Renal cortical epithelial cell (primary cell): ENCODE results near the gene LGI1. TPM values are rescaled to one million over a fixed set of nuclear protein-coding genes. Genes with fewer than 3 reads are reported as not detected.

ENCODE experiments used
- DNase-seq: peaks from one replicate; pipeline ENCODE4 v3.0.0-alpha.2; 2011; ENCODE audit warnings: low read depth
- total RNA-seq: library from RNA; depleted of rRNA; stranded (reverse); fragments of >200 nt; gene quantifications from 2 replicates; pipeline ENCODE4 v1.2.3, GENCODE V29; 2014

LGI1 gene
- total RNA-seq: not detected in 2 replicates

DNA sequence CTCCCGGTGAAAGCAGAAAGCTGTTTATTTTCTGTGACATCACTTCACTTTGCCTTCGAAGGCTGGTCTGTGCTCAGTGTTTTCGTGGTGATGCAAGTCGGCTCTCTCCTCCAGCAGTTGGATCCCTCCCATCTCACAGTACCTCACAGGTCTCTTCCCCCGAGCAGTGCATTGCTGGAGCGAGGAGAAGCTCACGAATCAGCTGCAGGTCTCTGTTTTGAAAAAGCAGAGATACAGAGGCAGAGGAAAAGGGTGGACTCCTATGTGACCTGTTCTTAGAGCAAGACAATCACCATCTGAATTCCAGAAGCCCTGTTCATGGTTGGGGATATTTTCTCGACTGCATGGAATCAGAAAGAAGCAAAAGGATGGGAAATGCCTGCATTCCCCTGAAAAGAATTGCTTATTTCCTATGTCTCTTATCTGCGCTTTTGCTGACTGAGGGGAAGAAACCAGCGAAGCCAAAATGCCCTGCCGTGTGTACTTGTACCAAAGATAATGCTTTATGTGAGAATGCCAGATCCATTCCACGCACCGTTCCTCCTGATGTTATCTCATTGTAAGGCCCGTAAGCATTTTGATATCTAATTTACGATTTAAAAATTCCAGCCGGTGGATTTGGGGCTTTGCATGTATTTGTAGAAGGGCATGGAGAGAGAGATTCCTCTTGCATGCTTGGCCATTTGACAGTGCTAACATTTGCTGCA is at the start of gene LGI1:
LGI1 (plus strand) TSS at position 136 of the 707 bp plus-strand sequence; CDS start at position 345, 209 bp downstream.
- DNase-seq: no peak

DNA sequence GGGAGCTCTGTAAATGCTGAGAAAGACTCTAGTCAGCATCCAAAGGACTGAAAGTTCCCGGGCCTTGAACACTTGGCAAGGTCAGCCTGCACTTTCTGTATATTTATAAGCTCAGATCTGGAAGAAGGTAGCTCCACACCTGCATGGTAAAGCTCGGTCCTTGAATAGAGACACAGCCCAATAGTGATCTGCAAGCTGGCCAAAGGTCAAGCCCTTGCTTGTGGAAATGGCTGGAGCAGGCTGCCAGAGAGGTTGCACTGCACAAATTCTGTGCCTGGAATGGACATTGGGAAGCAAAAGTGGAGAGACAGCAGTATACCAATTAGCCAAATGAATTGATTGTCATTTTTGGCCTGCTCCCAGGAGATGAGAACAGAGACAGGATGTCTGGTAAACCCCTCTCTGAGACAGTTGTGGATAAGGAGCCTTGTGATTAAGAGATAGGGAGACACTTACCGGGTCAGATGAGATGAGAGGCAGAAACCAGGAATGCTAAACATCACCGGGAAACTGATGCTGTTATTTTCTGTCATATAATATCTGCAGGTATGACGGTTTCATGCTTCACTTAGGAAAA is 47.3 kb upstream of the LGI1 start:
- no peak for DNase-seq

DNA sequence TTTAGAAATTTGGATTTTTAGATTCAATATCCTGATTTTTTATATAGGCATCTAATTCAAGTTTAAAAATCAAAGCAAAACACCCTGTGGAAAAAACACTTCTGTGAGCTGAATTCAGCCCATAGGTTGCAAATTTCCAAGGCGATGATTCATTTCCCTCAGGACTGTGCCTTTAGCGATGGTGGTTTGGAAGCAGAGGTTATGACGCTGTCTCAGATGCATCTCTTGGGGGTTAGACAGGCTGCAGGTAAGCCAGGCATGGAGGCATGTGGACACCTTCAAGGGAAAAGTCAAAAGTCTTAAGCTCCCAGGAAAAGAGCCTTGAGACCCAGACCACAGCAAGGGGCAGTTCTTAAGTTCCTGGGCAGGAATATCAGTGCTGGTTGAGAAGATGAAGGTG is 45.8 kb upstream of the LGI1 start:
- no peak for DNase-seq

DNA sequence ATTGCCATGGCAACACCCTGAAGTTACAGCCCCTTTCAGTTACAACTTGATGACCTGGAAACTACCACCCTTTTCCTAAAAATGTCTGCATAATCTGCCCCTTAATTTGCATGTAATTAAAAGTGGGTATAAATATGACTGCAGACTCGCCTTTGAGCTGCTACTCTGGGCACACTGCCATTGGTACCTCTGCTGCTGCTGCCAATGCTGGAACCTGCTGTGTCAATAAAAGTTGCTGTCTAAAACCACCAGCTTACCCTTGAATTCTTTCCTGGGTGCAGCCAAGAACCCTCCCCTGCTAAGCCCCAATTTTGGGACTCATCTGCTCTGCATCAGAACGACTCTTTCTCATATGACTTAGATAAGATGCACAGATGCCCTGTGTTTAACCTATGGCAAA is 45.1 kb upstream of the LGI1 start:
- no peak for DNase-seq

DNA sequence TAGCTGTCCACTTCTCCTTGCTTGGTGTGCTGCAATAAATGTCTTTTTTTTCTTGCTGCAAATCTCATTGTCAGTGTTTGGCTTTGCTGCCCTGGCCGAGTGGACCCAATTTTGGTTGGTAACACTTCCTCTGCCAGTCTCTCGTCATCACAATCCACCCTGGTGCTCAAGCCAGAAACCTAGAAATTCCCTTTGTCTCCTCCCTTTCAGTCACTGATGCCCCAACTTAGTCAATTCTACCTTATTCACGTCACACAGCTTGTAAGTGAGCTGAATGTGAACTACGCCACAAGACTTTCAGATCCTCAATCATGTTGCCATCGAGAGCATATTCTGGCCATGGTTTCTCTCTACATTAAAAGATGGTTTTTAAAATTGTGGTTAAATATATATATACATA is 42.4 kb upstream of the LGI1 start:
- DNase-seq: no peak

DNA sequence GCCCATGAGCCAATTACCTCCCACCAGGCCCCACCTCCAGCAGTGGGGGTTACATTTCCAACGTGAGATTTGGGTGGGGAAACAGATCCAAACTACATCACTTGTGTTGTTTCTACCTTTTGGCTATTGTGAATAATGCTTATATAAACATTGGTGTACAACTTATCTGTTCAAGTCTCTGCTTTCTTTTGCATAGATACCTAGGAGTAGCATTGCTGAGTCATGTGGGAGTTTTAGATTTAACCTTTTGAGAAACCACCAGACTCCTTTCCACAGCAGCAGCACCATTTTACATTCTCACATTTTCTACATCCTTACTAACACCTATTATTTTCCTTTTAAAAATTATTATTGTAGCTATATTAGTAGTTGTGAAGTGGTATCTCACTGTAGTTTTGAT is 41.0 kb upstream of the LGI1 start:
- DNase-seq: no peak

DNA sequence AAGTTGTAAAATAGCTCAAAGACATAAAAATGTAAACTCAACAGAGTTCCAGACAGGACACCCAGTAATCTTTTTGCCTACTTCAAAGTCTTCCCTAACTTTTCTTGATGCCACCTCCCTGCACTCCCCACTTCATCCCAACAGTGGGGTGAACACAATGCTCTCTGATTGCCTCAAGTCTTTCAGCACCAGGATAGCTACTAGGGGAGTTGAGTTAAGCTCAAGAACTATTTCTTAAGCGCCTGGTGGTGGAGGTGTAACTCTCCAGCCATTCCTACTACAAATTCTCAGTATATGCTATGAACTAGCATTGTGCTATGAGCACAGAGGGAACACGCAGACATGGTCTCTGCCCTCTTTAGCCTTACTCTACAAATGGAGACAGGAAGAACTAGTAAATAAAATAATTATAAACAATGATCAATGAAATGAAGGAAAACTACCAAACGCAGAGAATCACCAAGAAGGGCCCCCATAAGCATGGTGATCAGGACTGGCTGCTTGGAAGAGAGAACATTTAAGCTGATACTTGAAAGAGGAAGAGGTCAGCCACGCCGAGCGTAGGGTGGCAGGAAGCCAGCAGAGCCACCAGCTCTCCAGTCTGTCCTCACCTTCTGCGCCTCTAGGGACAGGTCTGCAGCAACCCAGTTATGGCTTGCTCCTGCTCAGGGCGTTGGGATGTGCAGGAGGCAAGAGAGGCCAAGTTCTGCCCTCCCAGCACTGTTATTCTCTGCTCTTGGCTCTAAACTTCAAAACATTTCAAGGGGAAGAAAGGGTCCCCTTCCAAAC is 38.6 kb upstream of the LGI1 start:
- no peak for DNase-seq

DNA sequence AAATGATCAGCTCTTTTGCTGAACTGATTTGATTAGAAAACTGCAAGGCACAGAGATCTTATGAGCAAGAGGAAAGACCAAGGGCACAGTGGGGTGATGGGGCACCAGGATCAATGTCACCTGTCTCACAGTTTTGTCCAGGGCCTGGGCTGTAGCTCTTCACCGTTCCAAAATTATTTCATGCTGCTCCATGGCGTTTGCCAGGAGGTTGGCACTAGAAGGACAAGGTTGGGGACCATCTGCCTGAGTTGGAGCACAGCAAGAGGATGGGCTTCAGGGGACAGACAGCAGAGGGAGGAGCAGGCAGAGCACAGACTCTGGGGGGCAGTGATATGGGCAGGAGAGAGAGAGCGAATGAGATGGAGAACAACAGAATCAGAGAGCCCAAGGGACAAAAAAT is 37.8 kb upstream of the LGI1 start:
- no peak for DNase-seq

DNA sequence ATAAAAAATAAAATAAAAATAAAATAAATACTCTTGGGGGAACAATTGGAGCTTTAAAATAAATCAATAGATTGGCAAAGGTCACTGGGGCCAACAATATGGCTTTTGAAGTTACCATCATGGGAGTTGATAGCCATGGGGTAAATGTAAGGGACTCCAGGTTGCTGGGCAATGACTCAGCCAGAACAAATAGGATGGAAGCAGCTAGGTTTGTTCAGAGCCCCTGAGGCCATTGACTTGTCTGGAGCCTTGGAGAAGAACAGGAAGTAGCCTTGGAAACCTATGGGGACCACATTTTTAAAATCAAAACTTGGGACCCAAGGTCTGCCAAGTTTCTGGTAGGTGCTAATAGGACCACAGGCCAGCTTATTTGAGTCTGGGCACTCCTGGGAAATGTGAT is 35.2 kb upstream of the LGI1 start:
- peak; percentile 5 for DNase-seq

DNA sequence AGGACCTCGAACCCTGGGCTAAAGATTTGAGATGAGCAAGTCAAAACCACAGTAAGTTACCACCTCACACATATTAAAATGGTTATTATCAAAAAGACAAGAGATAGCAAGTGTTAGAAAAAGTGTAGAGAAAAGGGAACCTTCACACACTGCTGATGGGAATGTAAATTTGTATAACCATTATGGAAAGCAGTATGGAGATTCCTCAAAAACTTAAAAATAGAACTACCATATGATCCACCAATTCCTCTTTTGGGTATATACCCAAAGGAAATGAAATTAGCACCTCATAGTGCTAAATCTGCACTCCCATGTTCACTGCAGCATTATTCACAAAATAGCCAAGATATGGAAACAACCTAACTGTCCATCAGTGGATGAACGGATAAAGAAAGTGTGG is 34.6 kb upstream of the LGI1 start:
- DNase-seq: no peak

DNA sequence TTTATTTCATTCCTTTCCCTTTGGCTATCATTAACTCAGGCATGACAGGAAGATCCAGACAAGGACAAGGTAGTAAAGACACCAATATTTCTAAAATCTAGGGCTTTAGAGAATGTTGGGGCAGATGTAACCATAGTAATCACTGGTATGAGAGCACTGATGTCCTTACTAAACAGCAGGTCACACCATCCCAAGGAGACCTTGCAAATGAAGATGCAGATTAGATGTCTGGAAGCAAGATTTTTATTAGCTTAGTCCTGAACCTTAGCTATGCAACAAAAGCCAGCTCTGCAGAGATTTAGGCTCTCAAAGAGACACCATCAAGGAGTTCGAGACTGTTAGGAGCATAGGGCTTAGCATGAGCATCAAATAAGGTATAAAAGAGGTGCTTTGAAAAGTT is 31.7 kb upstream of the LGI1 start:
- no peak for DNase-seq

DNA sequence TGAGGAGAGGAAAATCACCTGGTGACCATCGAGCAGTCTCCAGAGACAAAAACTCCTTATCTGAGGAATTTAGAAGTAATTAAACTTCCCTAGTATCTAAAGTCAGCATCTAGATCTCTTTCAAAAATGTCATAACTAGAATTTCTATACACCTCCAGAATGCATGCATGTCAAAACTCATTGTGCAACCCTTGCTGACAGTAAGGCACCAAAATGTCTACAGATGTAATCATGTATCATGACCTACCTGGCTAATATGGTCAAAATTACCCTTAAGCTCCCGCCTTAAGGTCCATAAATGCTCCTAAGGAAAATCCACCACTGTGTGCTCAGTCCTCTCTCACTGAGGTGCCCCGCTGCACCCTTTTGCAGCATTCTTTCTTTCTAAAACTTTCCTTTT is 16.4 kb upstream of the LGI1 start:
- DNase-seq: no peak

DNA sequence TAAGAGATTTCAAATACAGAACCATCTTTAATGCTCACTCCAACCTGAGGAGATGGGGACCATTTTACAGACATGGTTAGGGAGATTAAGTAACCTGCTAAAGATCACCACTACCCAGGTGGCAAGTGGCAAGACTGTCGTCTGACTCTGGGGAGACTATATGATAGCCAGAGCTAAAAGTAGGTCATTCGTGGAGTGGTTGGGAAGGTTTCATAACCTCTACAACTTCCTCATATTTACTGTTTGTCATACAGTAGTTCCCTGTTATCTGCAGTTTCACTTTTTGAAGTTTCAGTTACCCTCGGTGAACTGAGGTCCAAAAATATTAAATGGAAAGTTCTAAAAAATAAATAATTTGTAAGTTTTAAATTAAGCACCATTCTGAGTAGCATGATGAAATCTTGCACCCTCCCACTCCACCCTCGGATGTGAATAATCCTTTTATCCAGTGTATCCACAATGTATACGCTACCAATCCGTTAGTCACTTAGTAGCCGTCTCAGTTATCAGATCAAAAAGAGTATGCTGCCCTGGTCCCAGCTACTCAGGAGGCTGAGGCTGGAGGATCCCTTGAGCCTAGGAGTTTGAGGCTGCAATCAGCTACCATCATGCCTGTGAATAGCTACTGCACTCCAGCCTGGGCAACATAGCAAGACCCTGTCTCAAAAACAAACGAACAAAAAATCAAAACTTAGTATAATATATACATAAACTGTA is 14.9 kb upstream of the LGI1 start:
- no peak for DNase-seq

DNA sequence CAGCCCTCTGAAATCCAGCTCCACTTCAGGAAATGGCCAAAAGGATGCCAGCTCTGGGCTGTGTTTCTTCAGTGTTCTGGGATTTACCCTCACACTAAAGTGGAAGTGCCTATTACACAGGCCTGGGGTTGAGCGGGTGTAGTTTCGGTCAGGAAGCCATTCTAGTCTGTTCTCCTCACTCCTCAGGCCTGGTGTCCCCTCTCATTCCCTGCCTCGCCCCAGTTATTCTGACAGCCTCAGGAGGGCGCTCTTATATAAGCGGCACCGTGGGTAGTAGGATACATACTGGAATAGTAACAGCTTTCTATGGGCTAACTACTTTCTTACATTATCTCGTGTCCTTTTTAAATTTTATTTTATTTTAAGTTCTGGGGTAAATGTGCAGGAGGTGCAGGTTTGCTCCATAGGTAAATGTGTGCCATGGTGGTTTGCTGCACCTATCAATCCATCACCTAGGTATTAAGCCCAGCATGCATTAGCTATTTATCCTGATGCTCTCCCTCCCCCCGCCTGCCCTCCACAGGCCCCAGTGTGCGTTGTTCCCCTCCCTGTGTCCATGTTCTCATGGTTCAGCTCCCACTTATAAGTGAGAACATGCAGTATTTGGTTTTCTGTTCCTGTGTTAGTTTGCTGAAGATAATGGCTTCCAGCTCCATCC is 12.2 kb upstream of the LGI1 start:
- DNase-seq: no peak

DNA sequence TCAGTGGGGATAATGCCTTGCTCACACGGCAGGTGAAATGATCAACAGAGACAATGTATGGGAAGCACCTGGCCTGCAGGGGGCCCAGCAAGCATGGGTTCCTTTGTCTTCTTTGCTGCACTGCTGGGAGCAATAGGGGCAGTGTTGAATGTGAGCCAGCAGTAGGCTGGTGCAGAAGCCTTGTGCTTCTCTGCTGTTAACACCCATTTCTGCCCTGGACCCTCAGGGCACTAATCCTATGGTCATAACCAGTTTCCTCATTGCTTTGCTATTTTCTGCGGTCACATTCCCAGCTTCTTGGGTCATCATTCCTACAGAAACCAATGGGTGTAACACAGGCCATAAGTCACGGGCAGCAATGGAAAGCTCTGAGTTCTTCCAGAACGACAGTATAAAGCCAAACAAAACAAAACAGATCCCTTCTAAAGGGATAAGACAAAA is 10.9 kb upstream of the LGI1 start:
- peak; percentile 96 for DNase-seq

DNA sequence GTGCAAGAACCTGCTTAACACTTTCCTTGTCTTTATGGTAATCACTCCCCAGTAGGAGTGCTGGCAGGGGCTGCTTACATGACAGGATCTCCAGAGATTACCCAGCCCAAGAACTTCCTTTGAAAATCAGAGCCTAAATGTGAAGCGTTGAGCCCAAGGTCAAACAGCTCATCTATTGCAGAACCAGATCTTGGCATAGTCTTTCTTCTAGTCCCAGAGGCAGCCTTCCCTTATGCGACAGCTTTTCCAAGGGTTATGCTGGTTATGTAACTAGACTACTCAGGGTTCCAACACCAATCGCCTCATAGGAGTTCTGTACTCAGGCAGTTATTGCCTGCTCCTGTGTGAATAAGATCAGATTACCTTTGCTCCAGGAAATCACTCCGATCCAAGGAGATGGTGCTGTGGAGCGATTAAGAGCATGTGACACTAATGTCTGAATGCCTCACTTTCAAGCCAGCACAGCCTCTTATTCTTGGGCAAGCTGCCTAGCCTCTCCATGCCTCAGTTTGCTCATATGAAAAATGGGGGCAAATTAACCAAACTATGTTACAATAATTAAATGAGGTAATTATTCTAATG is 8.4 kb upstream of the LGI1 start:
- DNase-seq: peak; percentile 54

DNA sequence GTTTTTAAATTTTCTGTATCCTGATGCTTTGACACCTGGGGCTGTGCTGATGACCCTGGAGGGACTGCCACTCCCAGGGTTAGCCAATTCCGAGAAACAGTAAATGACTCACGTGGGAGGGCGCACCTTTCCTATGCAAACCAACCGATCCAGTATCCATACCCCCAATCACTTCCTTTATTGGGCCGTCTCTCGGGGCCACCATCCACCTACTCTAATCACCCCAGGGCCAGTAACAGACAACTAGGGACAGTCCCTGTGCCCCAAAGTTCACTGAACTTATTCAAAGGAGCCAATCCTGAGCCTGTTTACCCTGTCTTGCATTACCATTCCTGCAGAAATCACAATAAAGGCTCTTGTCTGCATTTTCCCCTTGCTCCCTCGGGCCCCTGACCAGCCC is 6.6 kb upstream of the LGI1 start:
- no peak for DNase-seq

DNA sequence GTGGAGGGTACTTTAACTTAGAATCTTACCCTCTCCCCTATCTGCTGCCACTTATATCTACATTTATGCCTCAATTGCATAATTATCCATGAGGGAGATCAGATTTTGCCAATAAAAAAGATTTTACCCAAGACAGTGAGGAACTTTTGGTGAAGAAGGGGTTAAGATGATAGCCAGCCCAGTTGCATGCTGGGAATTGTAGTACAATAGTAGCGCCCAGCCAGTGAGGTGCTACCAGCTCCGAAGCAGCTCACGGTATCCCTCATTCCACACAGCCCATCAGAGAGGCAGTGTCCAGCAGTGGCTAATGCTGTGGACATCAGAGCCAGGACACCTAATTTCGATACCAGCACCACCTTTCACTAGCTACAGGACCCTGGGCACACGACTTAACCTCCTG is 5.9 kb upstream of the LGI1 start:
- DNase-seq: no peak

DNA sequence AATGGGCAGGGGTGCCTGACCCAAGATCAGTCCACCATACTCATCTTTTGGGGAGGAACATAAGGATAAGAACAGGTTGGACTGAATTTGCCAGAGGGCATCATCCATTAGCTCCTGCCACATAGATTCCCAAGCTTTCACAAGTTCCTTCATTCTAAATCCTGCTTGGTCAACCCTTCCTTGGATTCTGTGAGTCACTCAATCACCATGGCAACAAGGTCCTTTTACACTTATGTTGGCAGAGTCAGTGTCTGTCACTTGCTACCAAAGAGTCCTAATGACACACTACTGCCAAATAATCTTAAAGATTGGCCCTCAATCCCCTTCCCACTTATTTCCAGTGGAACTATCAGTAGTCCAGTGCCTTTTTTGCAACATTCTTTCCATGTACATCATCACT is 5.0 kb upstream of the LGI1 start:
- DNase-seq: peak; percentile 88

DNA sequence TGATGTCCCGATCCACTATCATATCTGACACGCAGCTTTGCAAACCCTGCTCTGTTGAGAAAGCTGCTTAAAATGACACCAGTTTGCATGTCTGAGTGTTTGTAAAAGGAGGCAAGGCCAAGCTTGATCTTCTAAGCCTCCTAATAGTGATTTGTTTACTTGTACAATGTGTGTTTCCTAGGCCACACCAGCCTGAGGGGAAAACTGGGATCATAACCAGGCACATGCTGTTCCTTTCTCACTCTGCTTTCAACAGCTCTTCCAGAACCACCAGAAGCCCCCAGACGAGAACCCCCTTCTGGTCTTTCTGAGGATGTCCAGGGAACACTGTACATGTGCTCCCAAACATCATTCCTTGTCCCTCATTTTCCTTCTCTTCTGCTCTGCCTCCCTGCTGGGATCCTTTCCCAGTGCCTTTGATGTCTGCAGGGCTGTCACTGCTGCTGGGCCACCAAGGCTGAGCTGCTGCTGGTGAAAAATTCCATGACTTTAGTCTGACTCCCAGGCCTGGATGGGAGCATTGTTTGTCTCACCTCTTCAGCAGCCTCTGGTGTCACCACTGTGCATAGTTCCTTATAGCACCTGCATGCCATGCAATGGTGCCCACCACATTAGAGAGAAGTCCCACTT is 4.0 kb upstream of the LGI1 start:
- no peak for DNase-seq

DNA sequence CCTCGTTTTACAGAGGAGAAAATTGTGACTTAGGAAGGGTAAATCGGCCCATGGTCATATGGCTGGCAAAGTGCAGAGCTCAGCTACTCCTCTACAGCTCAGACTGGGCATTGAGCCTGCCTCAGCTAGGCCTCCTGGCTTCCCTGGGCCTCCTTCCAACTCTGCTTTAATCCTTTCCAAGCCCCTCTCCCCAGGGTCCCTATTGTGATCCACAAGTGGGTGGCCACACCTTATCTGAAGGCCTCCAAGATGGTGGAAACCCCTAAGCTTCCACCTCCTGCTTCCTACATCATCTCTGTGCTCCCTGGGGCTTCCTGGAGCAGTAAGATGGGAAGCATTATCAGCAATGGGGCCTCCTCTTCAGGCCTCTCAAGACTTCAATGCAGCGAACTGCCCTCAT is 3.0 kb upstream of the LGI1 start:
- DNase-seq: no peak
